Peyer's patch (tissue), 4 donors: ENCODE measurements around the gene KIRREL3. TPM values are rescaled to one million over a fixed set of nuclear protein-coding genes. Genes with fewer than 3 reads are reported as not detected.

Source experiments
- DNase-seq, 3 donors: peaks; one replicate each; pipeline ENCODE4 v3.0.0-alpha.2; 2017 to 2019
- H3K27ac ChIP-seq, 4 donors: fragments of 200-600 bp; sonication (generic); one replicate each; pipeline ENCODE4 v1.5.1; 2016 to 2019
- H3K27me3 ChIP-seq, 2 donors: fragments of 200-600 bp; sonication (generic); one replicate each; pipeline ENCODE4 v1.5.1; 2019
- H3K36me3 ChIP-seq, 3 donors: fragments of 200-600 bp; sonication (generic); one replicate each; pipeline ENCODE4 v1.5.1; 2016 to 2019
- H3K4me1 ChIP-seq, 4 donors: fragments of 200-600 bp; sonication (generic); one replicate each; pipeline ENCODE4 v1.5.1; 2016 to 2019
- H3K4me3 ChIP-seq, 4 donors: fragments of 200-600 bp; sonication (generic); 1 replicate in 3 of 4; 2 replicates in 1 of 4; pipeline ENCODE4 v1.5.1; 2016 to 2019; ENCODE audit warnings: mild to moderate bottlenecking in 1 of 4
- H3K9me3 ChIP-seq, 4 donors: fragments of 200-600 bp; sonication (generic); one replicate each; pipeline ENCODE4 v1.5.1; 2016 to 2019; ENCODE audit warnings: mild to moderate bottlenecking in 1 of 4
- CTCF ChIP-seq, 6 experiments: fragments of 450-650 bp in 4 of 6; fragments of 200-600 bp in 2 of 6; sonication (generic) in 1 of 6; IDR thresholded peaks; one replicate each; pipeline ENCODE4 v1.5.1; 2017 to 2019; ENCODE audit warnings: antibody characterized with exemption in 6 of 6, mild to moderate bottlenecking in 3 of 6, moderate library complexity in 1 of 6
- POLR2A ChIP-seq, 2 donors: fragments of 450-650 bp; IDR thresholded peaks; one replicate each; pipeline ENCODE4 v1.5.1; 2017; ENCODE audit warnings: antibody characterized with exemption in 2 of 2, mild to moderate bottlenecking in 2 of 2, moderate library complexity in 2 of 2
- total RNA-seq, 4 donors: library from RNA; depleted of rRNA; stranded (reverse); fragments of >200 nt; gene quantifications; one replicate each; pipeline ENCODE4 v1.1.0, GENCODE V29; 2016

The KIRREL3 gene
- total RNA-seq, 4 donors from 2014 or later = 0.83 TPM; not detected in 3

- no peak overlapping the region for H3K27ac ChIP-seq
- H3K4me1 ChIP-seq = no peaks in the 10 kb centered on the region
- H3K4me3 ChIP-seq = no peak overlapping the region
- no peaks in the 10 kb centered on the region for H3K9me3 ChIP-seq
- no peaks in the 10 kb centered on the region for H3K36me3 ChIP-seq
- no peaks in the 10 kb centered on the region for H3K27me3 ChIP-seq
- TF ChIP-seq CTCF (IDR thresholded peaks at IDR 0.05) (no peak), POLR2A (IDR thresholded peaks at IDR 0.05) (no peak)
- no peak for DNase-seq
Measured at GRCh38 chr11:126817523-126818450, 182.8 kb downstream of the KIRREL3 start.

GRCh38 chr11:126817096-126817495 lies 183.5 kb downstream of the KIRREL3 start:
- H3K9me3 ChIP-seq = no peaks in the 10 kb centered on the region
- H3K27me3 ChIP-seq = no peaks in the 10 kb centered on the region
- H3K4me1 ChIP-seq = no peaks in the 10 kb centered on the region
- no peak for DNase-seq
- no peaks in the 10 kb centered on the region for H3K36me3 ChIP-seq
- TF ChIP-seq POLR2A (IDR thresholded peaks at IDR 0.05) = no peak
- no peak for TF ChIP-seq CTCF (IDR thresholded peaks at IDR 0.05)
- H3K4me3 ChIP-seq = no peak overlapping the region
- no peak overlapping the region for H3K27ac ChIP-seq

- H3K27me3 ChIP-seq = no peaks in the 10 kb centered on the region
- H3K9me3 ChIP-seq = no peaks in the 10 kb centered on the region
- TF ChIP-seq CTCF (IDR thresholded peaks at IDR 0.05) = no peak
- TF ChIP-seq POLR2A (IDR thresholded peaks at IDR 0.05) = no peak
- H3K4me1 ChIP-seq = no peaks in the 10 kb centered on the region
- no peak overlapping the region for H3K4me3 ChIP-seq
- no peak overlapping the region for H3K27ac ChIP-seq
- H3K36me3 ChIP-seq = no peaks in the 10 kb centered on the region
- no peak for DNase-seq
Measured at GRCh38 chr11:126816645-126817044, 183.9 kb downstream of the KIRREL3 start.

GRCh38 chr11:126815111-126815510 lies 185.5 kb downstream of the KIRREL3 start:
- H3K4me3 ChIP-seq = no peak overlapping the region
- TF ChIP-seq CTCF (IDR thresholded peaks at IDR 0.05) = no peak
- no peak for TF ChIP-seq POLR2A (IDR thresholded peaks at IDR 0.05)
- H3K27ac ChIP-seq = no peak overlapping the region
- H3K36me3 ChIP-seq = no peaks in the 10 kb centered on the region
- H3K9me3 ChIP-seq = no peaks in the 10 kb centered on the region
- H3K4me1 ChIP-seq = no peaks in the 10 kb centered on the region
- no peaks in the 10 kb centered on the region for H3K27me3 ChIP-seq
- no peak for DNase-seq

- Histone ChIP-seq H3K4me1 (no peaks in the 10 kb centered on the region), H3K36me3 (no peaks in the 10 kb centered on the region), H3K4me3 (no peak overlapping the region), H3K27ac (no peak overlapping the region), H3K27me3 (no peaks in the 10 kb centered on the region), H3K9me3 (no peaks in the 10 kb centered on the region)
- no peak for DNase-seq
- TF ChIP-seq POLR2A (IDR thresholded peaks at IDR 0.05) (no peak), CTCF (IDR thresholded peaks at IDR 0.05) (no peak)
Measured at GRCh38 chr11:126810776-126811175, 189.8 kb downstream of the KIRREL3 start.
